ENCODE results near the gene RRP9.
A peak's percentile ranks its signal among the peaks of the same experiment; 100 is the strongest.
"Not testable (repeated sequence)": the region's sequence is repeated elsewhere in the genome, so short reads cannot be mapped to it uniquely, and the experiment has no call there.

The RRP9 gene, protein sequence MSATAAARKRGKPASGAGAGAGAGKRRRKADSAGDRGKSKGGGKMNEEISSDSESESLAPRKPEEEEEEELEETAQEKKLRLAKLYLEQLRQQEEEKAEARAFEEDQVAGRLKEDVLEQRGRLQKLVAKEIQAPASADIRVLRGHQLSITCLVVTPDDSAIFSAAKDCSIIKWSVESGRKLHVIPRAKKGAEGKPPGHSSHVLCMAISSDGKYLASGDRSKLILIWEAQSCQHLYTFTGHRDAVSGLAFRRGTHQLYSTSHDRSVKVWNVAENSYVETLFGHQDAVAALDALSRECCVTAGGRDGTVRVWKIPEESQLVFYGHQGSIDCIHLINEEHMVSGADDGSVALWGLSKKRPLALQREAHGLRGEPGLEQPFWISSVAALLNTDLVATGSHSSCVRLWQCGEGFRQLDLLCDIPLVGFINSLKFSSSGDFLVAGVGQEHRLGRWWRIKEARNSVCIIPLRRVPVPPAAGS

DNA sequence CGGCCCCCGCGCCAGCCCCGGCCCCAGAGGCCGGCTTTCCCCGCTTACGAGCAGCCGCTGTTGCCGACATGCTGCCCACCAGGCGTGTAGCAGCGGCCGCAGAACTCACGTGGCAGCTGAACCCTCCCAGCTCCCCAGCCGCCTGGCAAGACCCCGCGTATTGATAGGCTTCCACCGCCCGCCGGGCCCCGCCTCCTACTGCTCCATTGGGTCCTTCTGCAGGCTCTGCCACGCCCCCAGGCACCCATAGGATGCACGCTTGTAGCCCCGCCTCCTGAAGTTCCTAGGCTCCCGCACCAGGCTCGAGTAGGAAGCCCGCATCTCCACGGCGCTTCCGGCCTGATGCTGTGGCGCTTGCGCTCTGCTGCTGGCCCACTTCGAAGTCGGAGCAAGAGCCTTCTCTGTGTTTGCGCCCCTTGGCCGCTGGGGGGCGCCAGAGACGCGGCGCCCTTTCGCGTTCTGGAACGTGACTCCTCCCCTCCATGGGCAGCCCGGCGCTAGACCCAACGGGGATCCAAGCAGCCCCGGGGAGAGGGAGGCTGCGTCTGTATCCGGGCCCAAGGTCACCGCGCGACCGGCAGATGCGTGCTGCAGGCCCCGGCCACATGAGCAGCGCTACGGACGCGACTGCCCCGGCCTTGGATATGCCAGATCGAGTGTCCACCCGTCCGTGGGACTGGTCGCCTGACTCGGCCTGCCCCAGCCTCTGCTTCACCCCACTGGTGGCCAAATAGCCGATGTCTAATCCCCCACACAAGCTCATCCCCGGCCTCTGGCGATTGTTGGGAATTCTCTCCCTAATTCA, at the start of gene RRP9, which contains the start of gene PARP3:
Gene RRP9, minus strand, starts transcription at position 107 of the 805 bp plus-strand sequence. Its CDS starts 37 bp downstream, at position 70.
Gene PARP3, plus strand, starts transcription at position 566 of the 805 bp plus-strand sequence. CDS start 993 bp downstream, outside the sequence.
- peak; percentile 98 for DNase-seq (ENCODE audit: low spot score)

DNA sequence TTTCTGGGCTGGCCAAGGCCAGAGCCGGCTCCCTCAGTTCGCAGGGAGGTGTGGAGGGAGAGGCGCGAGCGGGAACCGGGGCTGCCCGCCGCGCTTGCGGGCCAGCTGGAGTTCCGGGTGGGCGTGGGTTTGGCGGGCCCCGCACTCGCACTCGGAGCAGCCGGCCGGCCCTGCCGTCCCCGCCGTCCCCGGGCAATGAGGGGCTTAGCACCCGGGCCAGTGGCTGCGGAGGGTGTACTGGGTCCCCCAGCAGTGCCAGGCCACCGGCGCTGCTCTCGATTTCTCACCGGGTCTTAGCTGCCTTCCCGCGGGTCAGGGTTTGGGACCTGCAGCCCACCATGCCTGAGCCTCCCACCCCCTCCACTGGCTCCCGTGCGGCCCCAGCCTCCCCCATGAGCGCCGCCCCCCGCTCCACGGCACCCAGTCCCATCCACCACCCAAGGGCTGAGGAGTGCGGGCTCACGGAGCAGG, 48.8 kb upstream of the RRP9 start:
- not testable (repeated sequence) for DNase-seq (ENCODE audit: low spot score)

DNA sequence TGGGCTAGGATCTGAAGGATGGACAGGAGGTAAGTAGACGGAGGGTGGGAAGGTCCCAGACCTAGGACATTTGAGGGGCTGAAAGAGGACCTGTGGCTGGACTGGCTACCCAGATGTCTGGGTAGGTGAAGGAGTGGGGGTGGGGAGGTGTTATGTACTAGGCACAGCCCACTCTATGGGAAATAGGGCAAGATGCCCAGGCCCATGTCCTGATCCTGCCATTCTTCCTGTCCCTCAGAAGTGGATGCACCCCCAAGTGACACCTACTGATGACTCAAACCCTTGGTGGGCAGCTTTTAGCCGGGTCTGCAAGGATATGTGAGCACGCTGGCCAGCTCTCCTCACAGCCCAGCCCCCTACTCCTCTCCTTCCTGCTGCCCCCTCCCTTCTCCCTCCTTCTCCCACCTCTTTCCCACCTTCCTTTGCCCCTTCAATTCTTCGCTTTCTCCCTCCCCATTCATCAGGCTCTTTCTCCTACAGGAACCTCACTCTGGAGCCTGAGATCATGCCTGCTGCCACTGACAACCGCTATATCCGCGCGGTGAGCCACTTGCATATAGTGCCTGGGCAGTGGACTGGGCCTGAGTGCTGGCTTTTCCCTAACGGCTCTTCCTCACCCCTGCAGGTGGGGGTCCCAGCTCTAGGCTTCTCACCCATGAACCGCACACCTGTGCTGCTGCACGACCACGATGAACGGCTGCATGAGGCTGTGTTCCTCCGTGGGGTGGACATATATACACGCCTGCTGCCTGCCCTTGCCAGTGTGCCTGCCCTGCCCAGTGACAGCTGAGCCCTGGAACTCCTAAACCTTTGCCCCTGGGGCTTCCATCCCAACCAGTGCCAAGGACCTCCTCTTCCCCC, 46.8 kb upstream of the RRP9 start:
- no peak for DNase-seq (ENCODE audit: low spot score)

DNA sequence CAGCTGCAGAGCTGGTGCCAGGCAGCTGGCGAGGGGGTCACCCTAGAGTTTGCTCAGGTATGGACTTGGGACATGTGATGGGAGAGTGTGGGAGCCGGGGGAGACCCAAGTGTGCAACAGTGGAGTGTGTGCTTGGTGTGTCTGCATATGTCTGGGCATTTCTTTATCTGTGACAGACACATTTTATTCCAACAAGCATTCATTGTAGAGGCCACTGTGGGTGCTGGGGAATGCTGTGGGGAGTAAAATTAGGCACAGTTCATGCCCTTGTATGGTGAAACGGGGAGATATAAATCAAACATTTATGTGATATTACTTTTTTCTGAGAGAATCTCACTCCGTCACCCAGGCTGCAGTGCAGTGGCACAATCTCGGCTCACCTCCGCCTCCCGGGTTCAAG, 45.9 kb upstream of the RRP9 start:
- no peak for DNase-seq (ENCODE audit: low spot score)

DNA sequence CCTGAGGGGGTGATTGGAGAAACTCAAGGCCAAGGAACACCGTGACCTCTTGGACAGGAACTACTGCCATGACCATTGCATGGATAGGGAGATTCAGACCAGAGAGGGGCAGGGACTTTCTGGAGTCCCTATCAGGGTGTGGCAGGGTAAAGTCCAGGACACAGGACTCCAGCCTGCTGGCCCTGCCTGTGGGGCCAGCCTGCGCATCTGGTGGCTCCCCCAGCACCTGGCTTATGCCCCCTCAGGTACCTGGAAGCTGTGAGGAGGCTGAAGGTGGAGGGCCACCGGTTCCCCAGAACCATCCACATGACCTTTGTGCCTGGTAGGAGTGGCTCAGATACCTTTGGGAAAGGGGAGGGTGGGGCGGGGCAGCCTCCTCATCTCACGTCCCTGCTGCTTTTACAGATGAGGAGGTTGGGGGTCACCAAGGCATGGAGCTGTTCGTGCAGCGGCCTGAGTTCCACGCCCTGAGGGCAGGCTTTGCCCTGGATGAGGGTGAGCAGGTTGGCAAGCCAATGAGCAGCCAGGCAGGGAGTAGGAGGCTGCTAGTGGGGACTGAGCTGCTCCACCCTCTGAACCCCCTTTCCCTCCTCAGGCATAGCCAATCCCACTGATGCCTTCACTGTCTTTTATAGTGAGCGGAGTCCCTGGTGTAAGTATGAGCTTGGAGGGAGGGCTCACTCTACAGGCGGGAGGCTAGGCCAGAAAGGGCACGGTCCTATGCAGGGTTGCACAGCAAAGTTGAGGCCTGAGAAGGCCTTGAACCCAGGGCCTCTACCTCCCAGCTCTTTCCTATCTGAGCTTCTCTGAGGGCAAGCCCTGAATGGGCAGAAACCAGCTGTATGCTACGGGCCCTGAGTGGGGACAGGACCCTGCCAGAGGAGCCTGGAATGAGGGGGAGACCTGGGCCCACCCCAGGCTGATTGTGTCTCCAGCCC, 44.6 kb upstream of the RRP9 start:
- no peak for DNase-seq (ENCODE audit: low spot score)

DNA sequence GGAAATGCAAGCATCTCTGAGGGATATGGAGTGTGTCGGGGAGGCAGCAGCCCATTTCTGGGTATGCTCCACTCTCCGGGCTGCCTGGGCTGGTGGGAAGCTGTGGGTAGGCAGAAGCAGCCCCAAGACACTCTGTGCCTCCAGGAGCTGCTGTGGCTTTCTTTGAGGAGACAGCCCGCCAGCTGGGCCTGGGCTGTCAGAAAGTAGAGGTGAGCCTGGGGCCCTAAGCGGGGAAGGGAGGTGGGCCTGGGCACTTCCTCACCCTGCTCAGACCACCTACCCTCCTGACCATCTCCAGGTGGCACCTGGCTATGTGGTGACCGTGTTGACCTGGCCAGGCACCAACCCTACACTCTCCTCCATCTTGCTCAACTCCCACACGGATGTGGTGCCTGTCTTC, 43.4 kb upstream of the RRP9 start:
- no peak for DNase-seq (ENCODE audit: low spot score)

DNA sequence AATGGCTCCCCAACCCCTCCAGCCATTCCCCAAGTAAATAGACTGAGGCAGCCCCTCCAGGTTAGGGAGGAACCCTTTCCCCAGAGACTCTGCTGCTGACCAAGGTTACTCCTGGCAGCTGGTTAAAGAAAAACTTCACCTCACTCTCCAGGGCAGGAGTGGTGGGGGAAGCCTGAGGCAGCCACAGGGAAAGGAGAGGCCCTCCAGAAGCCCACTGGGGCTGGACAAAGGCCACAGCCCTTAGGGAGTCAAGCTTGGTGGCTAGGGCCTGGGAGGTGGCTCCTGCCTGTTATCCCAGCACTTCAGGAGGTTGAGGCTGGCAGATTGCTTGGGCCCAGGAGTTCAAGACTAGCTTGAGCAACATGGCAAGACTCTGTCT, 42.6 kb upstream of the RRP9 start:
- no peak for DNase-seq (ENCODE audit: low spot score)

DNA sequence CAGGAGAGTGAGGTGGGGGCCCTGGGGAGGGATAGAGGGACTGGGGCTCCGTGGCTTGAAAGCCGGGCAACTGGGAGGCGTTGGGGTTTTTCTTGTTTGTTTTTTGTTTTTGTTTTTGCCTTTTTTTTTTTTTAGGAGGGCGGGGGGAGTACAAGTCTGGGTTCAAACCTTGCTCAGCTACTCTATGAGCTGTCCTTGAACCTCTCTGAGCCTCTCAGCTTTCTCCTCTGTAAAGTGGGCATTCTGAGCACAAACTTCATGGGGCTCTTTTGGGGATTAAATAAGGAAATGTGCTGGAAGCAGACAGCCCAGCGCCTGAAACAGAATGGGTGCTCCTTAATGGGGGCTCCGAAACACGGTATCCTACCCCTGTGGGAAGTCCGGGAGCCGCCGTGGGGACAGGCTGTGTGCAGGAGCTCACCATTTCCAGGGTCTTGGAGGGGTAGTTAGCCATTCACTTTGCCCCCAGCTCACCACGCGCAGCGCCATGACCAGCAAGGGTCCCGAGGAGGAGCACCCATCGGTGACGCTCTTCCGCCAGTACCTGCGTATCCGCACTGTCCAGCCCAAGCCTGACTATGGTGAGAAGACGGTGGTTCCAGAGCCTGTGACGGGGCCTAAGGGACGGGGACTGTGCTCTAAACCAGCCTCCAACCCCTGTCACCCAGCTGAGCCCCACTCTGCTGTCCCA, 42.0 kb upstream of the RRP9 start:
- no peak for DNase-seq (ENCODE audit: low spot score)

DNA sequence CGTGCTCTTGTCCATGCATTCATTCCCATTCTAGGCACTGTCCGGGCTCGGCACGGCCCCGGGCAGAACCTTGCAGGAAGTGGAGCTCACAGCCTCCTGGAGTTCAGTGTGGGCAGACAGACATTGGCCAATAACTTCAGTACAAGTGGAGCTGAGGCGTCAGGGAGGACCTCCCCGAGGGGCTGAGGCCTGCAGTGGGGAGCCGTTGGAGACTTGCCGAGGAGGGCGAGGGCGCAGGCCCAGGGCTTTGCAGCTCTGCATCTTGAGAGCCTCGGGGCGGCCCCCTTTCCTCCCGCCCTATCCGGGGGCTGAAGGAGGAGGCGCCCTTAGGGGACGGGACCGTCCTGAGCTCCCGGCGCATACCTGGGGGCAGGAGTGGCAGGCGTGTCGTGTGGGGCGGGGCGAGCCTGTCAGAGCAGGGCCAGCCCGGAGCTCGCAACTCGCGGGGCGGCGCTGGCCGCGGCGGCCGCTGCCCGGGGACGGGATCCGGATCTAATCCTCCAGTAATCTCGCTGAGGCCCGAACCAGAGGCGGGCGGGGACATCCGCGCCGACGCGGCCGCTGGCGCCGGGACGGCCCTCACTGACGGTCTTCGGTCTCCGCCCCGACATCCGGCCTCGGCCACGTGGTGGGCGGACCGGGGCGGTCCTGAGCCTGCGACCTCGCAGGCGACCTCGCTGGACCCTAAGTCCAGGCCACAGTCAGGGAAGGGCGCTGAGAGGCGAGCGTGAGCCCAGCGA, 41.3 kb upstream of the RRP9 start, which contains the start of gene ACY1:
Gene ACY1, plus strand, starts transcription at position 698 of the 740 bp plus-strand sequence. CDS start 530 bp downstream, outside the sequence.
- DNase-seq (ENCODE audit: low spot score), result peak; percentile 74

DNA sequence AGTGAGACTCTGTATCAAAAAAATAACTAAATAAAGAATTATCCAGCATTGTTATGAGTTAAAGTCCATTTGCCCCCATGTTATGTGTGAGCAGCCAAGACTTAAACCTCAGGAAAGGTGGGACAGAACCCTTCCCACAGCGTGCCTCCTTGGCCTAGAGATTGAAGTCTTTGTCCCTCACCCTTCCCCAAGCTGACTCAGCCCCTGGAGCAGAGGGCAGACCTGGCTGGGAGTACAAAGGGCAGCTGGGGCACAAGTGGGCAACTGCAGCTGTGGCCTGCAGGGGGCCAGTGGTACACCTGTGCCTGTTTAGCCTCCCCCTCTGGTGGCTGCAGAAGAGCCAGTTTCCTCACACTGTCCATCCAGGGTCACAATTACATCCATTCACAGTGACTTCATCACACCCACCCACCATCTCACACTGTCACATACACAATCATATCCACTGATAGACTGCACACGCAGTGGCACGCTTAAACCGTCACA, 40.7 kb upstream of the RRP9 start:
- DNase-seq (ENCODE audit: low spot score), result peak; percentile 51

DNA sequence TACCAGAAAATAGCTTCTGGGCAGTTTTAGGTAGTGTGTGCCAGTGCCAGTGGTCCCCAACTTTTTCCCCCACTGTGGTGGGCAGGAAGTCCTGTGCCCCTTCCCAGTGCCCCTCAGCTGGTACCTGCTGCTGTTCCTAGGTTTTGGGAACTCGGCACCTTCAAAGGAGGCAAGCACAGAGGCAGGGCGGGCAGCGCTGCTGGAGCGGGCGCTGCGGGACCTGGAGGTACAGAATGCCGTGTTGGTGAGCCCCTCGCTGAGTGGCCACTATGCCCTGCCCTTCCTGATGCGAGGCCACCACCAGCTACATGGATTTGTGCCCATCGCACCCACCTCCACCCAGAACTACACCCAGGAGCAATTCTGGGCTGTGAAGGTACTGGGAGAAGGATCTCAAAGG, 38.5 kb upstream of the RRP9 start:
- no peak for DNase-seq (ENCODE audit: low spot score)

DNA sequence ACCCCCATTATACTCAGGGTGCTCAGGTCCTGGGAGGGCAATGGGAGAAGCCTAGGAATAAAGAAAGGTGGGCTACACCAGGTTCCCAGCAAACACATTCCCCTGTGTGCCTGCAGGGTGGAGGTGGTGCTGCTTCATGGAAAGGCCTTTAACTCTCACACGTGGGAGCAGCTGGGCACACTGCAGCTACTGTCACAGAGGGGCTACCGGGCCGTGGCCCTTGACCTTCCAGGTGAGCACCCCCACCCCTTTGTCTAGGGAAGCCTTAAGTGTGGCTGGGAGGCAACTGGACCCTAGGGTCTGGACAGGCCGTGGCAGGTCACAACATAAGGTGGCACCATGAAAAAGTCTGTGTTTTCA, 36.4 kb upstream of the RRP9 start:
- DNase-seq (ENCODE audit: low spot score), result no peak

DNA sequence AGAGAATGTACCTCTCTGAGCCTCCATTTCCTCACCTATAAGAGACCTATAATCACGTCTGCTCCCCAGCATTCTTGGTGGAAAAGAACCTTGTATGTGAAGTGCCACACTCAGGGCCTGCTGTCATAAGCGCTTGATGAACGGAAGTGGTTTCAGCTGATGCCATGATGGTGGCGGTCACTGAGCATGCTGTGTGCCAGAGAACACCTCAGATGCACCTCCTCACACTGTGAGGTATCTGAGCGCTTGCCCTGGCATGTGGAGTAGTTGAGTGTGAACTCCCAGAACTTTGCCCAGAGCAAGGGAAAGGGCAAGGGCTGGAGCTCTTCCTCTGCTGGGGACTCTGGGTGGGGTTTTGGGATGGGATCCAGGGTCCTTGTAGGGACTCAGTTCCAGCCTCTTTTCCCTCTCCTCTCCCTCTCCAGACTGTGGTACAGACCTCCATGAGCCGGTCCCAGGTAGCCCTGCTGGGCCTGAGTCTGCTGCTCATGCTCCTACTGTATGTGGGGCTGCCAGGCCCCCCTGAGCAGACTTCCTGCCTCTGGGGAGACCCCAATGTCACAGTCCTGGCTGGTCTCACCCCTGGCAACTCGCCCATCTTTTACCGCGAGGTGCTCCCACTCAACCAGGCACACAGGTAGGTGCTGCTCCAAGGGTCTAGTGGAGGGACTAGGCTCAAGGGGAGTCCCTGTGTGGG, 35.9 kb upstream of the RRP9 start:
- DNase-seq (ENCODE audit: low spot score), result no peak

DNA sequence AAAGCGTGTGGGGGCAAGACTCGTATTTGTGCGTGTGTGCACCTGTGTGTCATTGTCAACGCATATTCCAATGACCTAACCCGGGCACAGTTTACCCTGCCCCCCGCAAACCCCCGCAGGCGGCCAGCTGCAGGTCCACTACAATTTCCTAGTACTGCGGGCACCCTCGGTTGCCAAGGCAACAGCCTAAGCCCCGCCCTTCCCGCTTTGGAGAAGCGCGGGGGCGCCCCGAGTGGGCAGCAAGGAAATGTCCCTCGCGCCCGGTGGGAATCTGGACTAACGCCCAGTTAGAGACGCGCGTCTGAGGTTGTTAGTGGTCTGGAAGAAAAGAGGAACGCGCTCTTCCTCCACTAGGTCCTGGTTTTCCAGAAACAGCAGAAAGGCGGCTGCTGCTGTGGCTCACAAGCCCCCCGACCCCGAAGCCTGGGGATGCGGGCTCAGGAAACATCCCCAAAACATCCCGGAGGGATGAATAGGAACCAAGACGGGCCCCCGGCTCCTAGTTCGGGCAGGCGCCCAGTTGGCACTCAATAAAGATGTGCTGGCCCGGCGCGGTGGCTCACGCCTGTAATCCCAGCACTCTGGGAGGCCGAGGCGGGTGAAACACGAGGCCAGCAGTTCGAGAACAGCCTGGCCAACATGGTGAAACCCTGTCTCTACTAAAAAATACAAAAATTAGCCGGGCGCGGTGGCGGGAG, 34.3 kb upstream of the RRP9 start:
- no peak for DNase-seq (ENCODE audit: low spot score)

DNA sequence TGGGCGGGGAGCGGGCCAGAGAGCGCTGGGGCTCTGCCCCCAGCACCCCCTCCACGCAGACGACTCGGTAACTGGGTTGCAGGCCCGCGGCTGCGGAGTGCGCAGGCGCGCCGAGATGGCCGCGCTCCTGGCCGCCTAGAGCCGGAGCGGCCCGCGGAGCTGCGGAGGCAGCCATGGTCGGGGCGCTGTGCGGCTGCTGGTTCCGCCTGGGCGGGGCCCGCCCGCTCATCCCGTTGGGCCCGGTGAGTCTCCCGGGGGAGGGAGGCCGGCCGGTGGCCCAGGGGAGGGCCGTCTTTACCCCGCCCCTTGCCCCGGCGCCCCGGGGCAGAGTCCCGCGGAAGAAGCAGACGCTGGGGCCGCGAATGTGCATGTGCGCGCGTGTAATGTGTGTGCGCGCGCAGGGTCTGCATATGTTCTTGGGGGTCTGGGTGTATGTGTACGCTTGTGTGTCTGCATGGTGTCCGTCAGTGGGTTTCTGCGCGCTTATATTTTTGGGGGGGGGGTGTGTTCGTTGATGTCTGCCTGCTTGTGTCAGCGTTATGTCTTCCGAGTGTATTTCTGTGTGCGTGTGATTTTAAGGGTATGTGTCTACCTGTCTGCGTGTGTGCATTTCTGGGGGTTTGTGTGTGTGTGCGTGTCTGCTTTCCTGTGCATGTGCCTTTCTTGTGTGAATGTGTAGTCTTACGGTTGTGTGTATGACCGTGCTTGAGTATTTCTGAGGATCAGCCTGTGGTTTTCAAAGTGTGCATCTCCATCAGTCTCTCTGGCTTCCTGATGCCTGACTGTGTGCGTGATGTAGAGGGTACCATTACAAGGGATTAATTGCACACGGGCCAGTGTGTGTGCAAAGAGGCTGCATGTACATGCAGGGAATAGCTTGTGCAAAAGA, 33.5 kb upstream of the RRP9 start, which contains the start of gene ABHD14A:
Gene ABHD14A, plus strand, starts transcription at position 102 of the 889 bp plus-strand sequence. Its CDS starts 72 bp downstream, at position 174.
- DNase-seq (ENCODE audit: low spot score), result peak; percentile 63

DNA sequence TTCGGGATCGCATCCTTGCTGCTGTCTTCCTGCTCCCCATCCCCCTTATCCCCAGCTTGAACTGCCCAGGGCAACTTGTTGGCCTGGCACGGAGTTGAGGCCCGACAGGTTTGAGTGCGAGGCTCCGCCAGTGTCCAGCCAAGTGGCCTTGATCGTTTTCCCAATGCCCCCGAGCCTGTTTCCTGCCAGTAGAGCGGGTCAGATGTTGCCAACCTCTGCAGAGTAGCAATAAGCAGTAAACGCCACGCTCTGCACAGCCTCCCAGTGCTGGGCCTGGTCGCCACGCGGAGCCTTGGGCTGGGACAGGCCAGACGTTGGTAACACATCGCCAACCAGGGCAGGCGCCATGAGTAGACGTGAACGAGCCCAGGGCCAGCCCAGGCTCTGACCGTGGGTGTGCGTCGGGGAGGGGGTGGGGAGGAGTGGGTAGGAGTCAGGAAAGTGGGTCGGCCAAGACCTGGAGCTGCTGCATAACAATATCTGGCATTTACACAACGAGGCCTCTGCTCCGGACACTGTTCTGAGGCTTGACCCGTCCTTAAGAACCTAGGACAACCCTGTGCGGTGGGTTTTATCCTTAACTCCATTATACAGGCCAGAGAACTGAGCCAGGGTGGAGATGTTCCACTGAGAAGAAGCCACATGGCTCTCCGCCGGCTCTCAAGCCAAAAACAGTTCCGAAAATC, 32.7 kb upstream of the RRP9 start:
- no peak for DNase-seq (ENCODE audit: low spot score)
